HG03432 (cell line): ENCODE data around the gene CHCHD6.

Experiments
- ATAC-seq: cut with Tn5 transposase; IDR thresholded peaks from one replicate; pipeline ENCODE4 v1.9.1; 2021; ENCODE audit warnings: mild to moderate bottlenecking, moderate library complexity; ENCODE audit not compliant: unreplicated experiment

The CHCHD6 gene

GRCh38 chr3:127000761-127001160 is 296.7 kb downstream of the CHCHD6 start:
- ATAC-seq, result no peak

- no peak for ATAC-seq
Measured at GRCh38 chr3:127001486-127002194, 297.6 kb downstream of the CHCHD6 start.

- ATAC-seq, result no peak
Measured at GRCh38 chr3:127002195-127003174, 298.4 kb downstream of the CHCHD6 start.

- ATAC-seq, result no peak
Measured at GRCh38 chr3:127003175-127003555, 299.1 kb downstream of the CHCHD6 start.

GRCh38 chr3:127003601-127004280 is 299.7 kb downstream of the CHCHD6 start:
- no peak for ATAC-seq

GRCh38 chr3:127004641-127005397 is 300.8 kb downstream of the CHCHD6 start:
- no peak for ATAC-seq

- no peak for ATAC-seq
Measured at GRCh38 chr3:127005864-127006500, 301.9 kb downstream of the CHCHD6 start.

- no peak for ATAC-seq
Measured at GRCh38 chr3:127006781-127007436, 302.9 kb downstream of the CHCHD6 start.

- no peak for ATAC-seq
Measured at GRCh38 chr3:127008236-127008635, 304.2 kb downstream of the CHCHD6 start.

- no peak for ATAC-seq
Measured at GRCh38 chr3:127009531-127009930, 305.5 kb downstream of the CHCHD6 start.
